Stimulated activated naive B cell treated with anti-CD40 and anti-IgM and Interleukin-4, amounts not matched to agents 10 μg/mL and 1 μg/mL and 100 μg/mL, for 72 hours (primary cell): ENCODE data around the gene PSORS1C2.
A peak's percentile ranks its signal among the peaks of the same experiment; 100 is the strongest.
"Not testable (repeated sequence)": the region's sequence is repeated elsewhere in the genome, so short reads cannot be mapped to it uniquely, and the experiment has no call there.

Experiments
- ATAC-seq, 2 donors: fragments of 150-1000 bp; cut with Tn5 transposase; replicated peaks; 2 replicates each; pipeline ENCODE4 v1.10.0; 2021; ENCODE audit warnings: moderate library complexity in 1 of 2
- DNase-seq: peaks from one replicate; pipeline ENCODE4 v3.0.0; 2021
- H3K27ac Mint-ChIP-seq: one replicate; pipeline ENCODE4 v1.8.0; 2022; ENCODE audit warnings: mild to moderate bottlenecking, mixed read lengths
- H3K27me3 Mint-ChIP-seq, 2 donors: one replicate each; pipeline ENCODE4 v1.8.0; 2022; ENCODE audit warnings: mixed read lengths in 2 of 2
- H3K36me3 Mint-ChIP-seq, 2 donors: one replicate each; pipeline ENCODE4 v1.8.0; 2022; ENCODE audit warnings: mixed read lengths in 2 of 2, mild to moderate bottlenecking in 1 of 2
- H3K4me1 Mint-ChIP-seq, 2 donors: one replicate each; pipeline ENCODE4 v1.8.0; 2022; ENCODE audit warnings: mixed read lengths in 2 of 2, mild to moderate bottlenecking in 1 of 2
- H3K4me3 Mint-ChIP-seq, 2 donors: one replicate each; pipeline ENCODE4 v1.8.0; 2022; ENCODE audit warnings: mild to moderate bottlenecking in 2 of 2, mixed read lengths in 2 of 2, moderate library complexity in 1 of 2
- H3K9me3 Mint-ChIP-seq, 2 donors: one replicate each; pipeline ENCODE4 v1.8.0; 2022; ENCODE audit warnings: mixed read lengths in 2 of 2, mild to moderate bottlenecking in 1 of 2

The PSORS1C2 gene

GRCh38 chr6:31138982-31139381 is at the start of gene PSORS1C2:
PSORS1C2 (minus strand) TSS chr6:31139066; CDS start chr6:31139026, 40 bp downstream.
- no peak within 1 kb of the TSS for H3K27ac Mint-ChIP-seq
- DNase-seq (no peak), ATAC-seq (no peak)
- H3K36me3 Mint-ChIP-seq: peaks cover 5 to 12% of the 10 kb centered on the region in 2 donors
- H3K27me3 Mint-ChIP-seq: peaks cover 5% of the 10 kb centered on the region in 2 donors
- peak within 1 kb of the TSS in 1 of 2 donors; percentile 11 for H3K4me3 Mint-ChIP-seq
- H3K9me3 Mint-ChIP-seq: no peaks in the 10 kb centered on the region
- peaks cover 5 to 7% of the 10 kb centered on the region in 2 donors for H3K4me1 Mint-ChIP-seq

DNA sequence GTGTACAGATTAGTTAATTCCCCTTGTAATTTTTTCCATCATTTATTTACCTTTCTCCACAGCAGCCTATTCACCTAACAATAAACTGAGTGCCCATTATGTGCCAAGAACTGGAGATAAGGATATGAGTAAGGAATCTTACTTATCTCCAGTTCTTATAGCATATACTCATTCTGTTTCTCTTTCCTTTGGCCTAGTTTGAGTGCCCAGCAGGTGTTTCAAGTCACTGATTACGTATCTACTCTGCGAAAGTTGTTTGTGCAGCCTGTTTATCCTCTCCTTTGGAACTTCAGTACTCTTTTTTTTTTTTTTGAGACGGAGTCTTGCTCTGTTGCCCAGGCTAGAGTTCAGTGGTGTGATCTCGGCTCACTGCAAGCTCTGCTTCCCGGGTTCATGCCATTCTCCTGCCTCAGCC is 48.9 kb upstream of the PSORS1C2 start:
- Mint-ChIP-seq H3K4me1 (peaks cover 14 to 24% of the 10 kb centered on the region in 2 donors), H3K4me3 (no peak overlapping the region), H3K36me3 (no peaks in the 10 kb centered on the region), H3K27ac (no peak overlapping the region), H3K27me3 (no peaks in the 10 kb centered on the region), H3K9me3 (no peaks in the 10 kb centered on the region)
- no peak for DNase-seq
- ATAC-seq: no peak

DNA sequence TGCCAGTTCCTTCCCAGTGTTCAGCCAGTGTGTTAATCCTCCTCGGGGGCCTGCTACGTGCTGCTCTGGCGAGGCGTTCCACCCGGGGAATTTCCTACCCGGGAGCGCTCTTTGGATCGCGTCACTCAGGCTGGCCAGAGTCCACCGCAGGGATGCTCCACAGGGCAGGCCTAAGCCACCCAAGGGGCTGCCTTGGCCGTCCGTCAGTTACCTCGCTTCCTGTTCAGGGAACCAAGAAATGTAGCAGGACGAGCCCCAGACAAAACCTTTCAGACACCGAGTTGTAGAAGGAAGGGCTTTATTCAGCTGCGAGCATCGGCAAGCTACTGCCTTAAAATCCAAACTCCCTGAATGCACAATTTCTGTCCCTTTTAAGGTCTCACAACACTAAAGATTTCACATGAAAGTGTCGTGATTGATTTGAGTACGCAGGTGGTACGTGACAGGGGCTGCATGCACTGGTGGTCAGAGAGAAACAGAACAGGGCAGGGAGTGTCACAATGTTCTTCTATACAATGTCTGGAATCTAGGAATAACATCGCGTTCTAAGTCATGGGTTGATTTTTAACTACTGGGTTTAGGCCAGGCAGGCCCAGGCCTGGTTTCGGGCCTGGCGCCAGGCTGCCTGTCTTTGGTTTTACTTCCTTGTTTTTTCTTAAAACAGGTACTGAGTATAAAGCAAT is 47.3 kb upstream of the PSORS1C2 start:
- Mint-ChIP-seq H3K27ac (peak overlapping the region; percentile 93), H3K4me1 (peaks cover 13 to 24% of the 10 kb centered on the region in 2 donors), H3K36me3 (no peaks in the 10 kb centered on the region), H3K27me3 (no peaks in the 10 kb centered on the region), H3K9me3 (no peaks in the 10 kb centered on the region), H3K4me3 (peak overlapping the region; percentile 9 to 25)
- DNase-seq: no peak
- peak in 1 of 2 donors; percentile 27 for ATAC-seq

- not testable (repeated sequence) for H3K4me3 Mint-ChIP-seq
Observed at GRCh38 chr6:31185695-31186051, 46.8 kb upstream of the PSORS1C2 start.

GRCh38 chr6:31183859-31184258 is 45.0 kb upstream of the PSORS1C2 start:
- H3K27me3 Mint-ChIP-seq, H3K4me3 Mint-ChIP-seq, H3K36me3 Mint-ChIP-seq, H3K9me3 Mint-ChIP-seq, ATAC-seq, DNase-seq, H3K27ac Mint-ChIP-seq: not testable (repeated sequence)
- H3K4me1 Mint-ChIP-seq: peaks cover 24 to 36% of the 10 kb centered on the region in 2 donors

More at GRCh38 chr6:31185695-31186051, 46.8 kb upstream of the PSORS1C2 start:
- H3K27ac Mint-ChIP-seq: peak overlapping the region; percentile 93
- not testable (repeated sequence) for H3K36me3 Mint-ChIP-seq, H3K9me3 Mint-ChIP-seq, DNase-seq, ATAC-seq, H3K27me3 Mint-ChIP-seq
- peaks cover 14 to 25% of the 10 kb centered on the region in 2 donors for H3K4me1 Mint-ChIP-seq

- ATAC-seq, H3K36me3 Mint-ChIP-seq, H3K27ac Mint-ChIP-seq, H3K27me3 Mint-ChIP-seq, H3K9me3 Mint-ChIP-seq, H3K4me3 Mint-ChIP-seq, DNase-seq: not testable (repeated sequence)
- peaks cover 27 to 40% of the 10 kb centered on the region in 2 donors for H3K4me1 Mint-ChIP-seq
Observed at GRCh38 chr6:31183287-31183686, 44.4 kb upstream of the PSORS1C2 start.

DNA sequence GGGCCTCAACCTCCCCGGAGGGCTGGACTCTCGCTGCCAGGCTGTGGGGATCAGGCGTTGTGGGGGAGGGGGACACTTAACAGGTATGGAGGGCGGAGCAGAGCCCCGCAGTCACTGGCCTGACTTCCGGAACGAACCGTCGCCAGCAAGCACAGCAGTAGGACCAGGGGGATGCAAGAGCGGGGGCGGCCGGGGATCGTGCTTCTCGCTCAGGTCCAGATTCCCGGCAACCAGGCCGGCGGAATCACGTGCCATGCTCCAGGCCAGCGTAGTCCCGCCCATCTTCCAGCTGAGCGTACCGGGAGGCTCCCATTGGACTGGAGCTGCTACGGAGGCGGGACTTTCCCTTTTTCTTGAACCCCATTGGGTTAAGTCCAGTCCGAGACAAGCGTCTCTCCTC is 41.6 kb upstream of the PSORS1C2 start:
- ATAC-seq: peak; percentile 98 to 99
- DNase-seq: peak; percentile 84
- peak overlapping the region; percentile 94 for H3K27ac Mint-ChIP-seq

DNA sequence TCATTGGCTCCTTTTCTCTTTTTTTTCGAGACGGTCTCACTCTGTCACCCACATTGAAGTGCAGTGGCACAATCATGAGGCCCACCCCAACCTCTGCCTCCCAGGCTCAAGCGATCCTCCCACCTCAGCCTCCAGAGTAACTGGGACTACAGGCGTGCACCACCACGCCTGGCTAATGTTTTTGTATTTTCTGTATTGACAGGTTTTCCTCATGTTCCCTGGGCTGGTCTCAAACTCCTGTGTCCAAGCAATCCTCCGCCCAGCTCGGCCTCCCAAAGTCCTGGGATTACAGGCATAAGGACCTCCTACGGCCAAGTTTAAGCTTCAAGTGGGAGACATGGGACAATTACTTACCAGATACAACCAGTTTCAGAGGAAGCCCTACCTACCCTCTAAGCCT is 41.0 kb upstream of the PSORS1C2 start:
- Mint-ChIP-seq H3K36me3 (peaks cover 0 to 4% of the 10 kb centered on the region in 2 donors), H3K4me3 (peak overlapping the region; percentile 88 to 94), H3K27ac (peak overlapping the region; percentile 94), H3K4me1 (peaks cover 17 to 19% of the 10 kb centered on the region in 2 donors), H3K27me3 (no peaks in the 10 kb centered on the region), H3K9me3 (no peaks in the 10 kb centered on the region)
- DNase-seq (no peak), ATAC-seq (no peak)

More for the DNA sequence above, 41.6 kb upstream of the PSORS1C2 start:
- H3K36me3 Mint-ChIP-seq: peaks cover 0 to 4% of the 10 kb centered on the region in 2 donors
- H3K4me3 Mint-ChIP-seq: peak overlapping the region; percentile 88 to 94
- H3K4me1 Mint-ChIP-seq: peaks cover 18 to 19% of the 10 kb centered on the region in 2 donors
- no peaks in the 10 kb centered on the region for H3K9me3 Mint-ChIP-seq
- H3K27me3 Mint-ChIP-seq: no peaks in the 10 kb centered on the region

DNA sequence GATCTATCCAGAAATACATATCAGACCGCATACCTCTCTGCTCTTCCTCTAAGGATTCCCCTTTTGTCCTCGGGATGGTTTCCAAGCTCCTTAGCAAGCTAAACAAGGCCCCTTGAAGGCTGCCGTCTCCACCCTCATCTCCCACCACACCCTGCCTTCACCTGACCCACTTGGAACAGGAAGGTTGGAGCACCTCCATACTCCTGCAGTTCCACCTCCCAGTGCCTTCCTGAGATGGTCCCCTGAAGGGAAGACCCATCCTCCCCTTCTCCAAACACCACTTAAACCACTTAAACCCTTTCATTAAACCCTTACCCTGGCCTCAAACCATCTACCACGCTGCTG is 40.1 kb upstream of the PSORS1C2 start:
- DNase-seq: no peak
- Mint-ChIP-seq H3K36me3 (peaks cover 0 to 4% of the 10 kb centered on the region in 2 donors), H3K27ac (no peak overlapping the region), H3K4me1 (peaks cover 17 to 19% of the 10 kb centered on the region in 2 donors), H3K9me3 (no peaks in the 10 kb centered on the region), H3K4me3 (no peak overlapping the region), H3K27me3 (no peaks in the 10 kb centered on the region)
- ATAC-seq: no peak

DNA sequence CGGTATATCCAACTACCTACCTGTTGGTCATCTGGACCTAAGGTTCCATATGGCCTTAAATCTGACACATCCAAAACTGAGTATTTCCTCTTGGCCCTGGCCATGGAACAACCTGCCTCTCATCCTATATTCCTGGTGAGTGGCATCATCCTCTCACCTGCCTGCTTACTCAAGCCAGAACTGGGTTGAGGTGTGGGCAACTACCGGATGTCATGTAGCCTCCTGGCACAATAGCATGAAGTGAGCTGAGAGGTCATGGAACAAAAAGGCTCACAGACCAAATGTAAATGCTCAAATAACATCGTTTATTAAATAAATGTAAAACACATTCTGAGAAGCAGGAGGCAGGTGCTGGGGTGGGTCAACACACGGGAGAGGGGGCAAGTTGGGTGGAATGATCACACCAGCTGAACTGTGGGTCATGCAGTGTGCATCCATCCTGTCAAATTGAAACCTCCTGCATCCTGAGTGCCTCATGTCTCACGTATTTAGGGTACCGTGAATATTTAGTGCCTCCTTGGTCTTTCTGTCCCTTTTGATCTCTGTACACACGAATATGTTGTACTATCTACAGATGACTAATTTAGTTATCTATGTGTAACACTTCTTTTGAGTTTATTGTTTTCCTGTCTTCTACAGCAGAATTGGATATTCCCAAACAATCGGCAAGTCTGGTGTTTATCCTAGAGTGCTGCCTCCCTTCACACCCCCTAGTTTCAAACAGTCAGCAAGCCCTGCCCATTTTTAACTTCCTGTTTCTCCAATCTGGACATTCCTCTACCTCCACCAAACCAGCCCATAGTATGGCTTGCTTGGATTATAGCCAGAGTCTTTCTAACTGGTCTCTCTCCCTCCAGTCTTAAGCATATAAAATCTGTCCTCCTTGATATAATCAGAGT is 39.5 kb upstream of the PSORS1C2 start:
- ATAC-seq (peak in 1 of 2 donors; percentile 17), DNase-seq (no peak)
- Mint-ChIP-seq H3K27ac (peak overlapping the region; percentile 2), H3K4me3 (no peak overlapping the region), H3K9me3 (no peaks in the 10 kb centered on the region), H3K36me3 (peaks cover 0 to 4% of the 10 kb centered on the region in 2 donors), H3K4me1 (peaks cover 17 to 19% of the 10 kb centered on the region in 2 donors), H3K27me3 (no peaks in the 10 kb centered on the region)

GRCh38 chr6:31175971-31176370 is 37.1 kb upstream of the PSORS1C2 start:
- no peaks in the 10 kb centered on the region for H3K27me3 Mint-ChIP-seq
- no peak for DNase-seq
- H3K4me1 Mint-ChIP-seq: peaks cover 17 to 19% of the 10 kb centered on the region in 2 donors
- H3K9me3 Mint-ChIP-seq: no peaks in the 10 kb centered on the region
- H3K36me3 Mint-ChIP-seq: peaks cover 0 to 4% of the 10 kb centered on the region in 2 donors
- ATAC-seq: no peak
- H3K4me3 Mint-ChIP-seq: no peak overlapping the region
- H3K27ac Mint-ChIP-seq: no peak overlapping the region

- Mint-ChIP-seq H3K4me3 (no peak overlapping the region), H3K36me3 (peaks cover 0 to 4% of the 10 kb centered on the region in 2 donors), H3K27me3 (no peaks in the 10 kb centered on the region), H3K27ac (no peak overlapping the region), H3K4me1 (peaks cover 6 to 10% of the 10 kb centered on the region in 2 donors), H3K9me3 (no peaks in the 10 kb centered on the region)
- ATAC-seq: no peak
- DNase-seq: no peak
Observed at GRCh38 chr6:31174378-31174777, 35.5 kb upstream of the PSORS1C2 start.

DNA sequence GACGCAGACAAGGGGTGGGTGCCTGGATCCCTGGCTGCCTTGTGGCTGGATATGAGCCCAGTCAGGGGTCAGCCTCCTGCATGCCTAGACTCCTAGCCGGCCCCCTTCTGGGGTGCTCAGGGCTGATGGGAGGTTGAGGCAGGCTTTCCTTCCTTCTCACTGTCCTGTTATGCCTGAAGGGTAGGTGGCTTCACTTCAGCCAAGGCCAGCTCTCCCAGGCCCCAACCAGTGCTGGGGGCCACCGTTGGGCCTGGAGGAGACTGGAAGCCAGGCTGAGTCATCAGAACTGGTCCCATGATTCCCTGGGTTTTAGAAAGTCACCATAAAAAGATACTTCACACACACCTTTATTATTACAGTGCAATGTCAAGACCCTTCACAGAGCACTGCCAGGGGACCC is 34.5 kb upstream of the PSORS1C2 start:
- no peak for ATAC-seq
- H3K4me3 Mint-ChIP-seq: no peak overlapping the region
- H3K36me3 Mint-ChIP-seq: peaks cover 0 to 4% of the 10 kb centered on the region in 2 donors
- H3K4me1 Mint-ChIP-seq: peaks cover 0 to 2% of the 10 kb centered on the region in 2 donors
- H3K27ac Mint-ChIP-seq: no peak overlapping the region
- no peak for DNase-seq
- no peaks in the 10 kb centered on the region for H3K9me3 Mint-ChIP-seq
- no peaks in the 10 kb centered on the region for H3K27me3 Mint-ChIP-seq

DNA sequence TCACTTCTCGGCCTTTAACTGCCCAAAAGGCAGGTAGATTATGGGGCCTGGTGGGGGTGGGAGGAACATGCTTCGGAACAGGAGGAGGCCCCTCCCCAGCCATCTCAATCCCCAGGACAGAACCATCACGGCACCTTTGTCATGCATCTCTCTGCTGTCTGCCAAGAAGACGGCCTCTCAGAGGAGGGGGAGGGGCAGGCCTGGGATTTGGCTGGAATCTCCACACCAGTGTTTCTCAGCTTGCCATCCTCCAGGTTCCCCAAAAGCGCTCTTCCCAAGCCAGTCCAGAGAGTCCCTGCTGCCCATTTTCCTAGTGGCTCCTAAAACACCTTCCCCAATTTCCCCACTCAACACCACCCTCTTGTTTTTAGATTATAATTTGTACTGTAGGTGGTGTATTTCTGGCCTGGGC is 34.1 kb upstream of the PSORS1C2 start:
- no peak overlapping the region for H3K4me3 Mint-ChIP-seq
- H3K27me3 Mint-ChIP-seq: no peaks in the 10 kb centered on the region
- no peak for ATAC-seq
- no peaks in the 10 kb centered on the region for H3K9me3 Mint-ChIP-seq
- H3K27ac Mint-ChIP-seq: no peak overlapping the region
- DNase-seq: no peak
- peaks cover 0 to 2% of the 10 kb centered on the region in 2 donors for H3K4me1 Mint-ChIP-seq
- H3K36me3 Mint-ChIP-seq: peaks cover 0 to 4% of the 10 kb centered on the region in 2 donors
